Caco-2 (cell line): ENCODE data around the gene UMOD. TPM values are rescaled to one million over a fixed set of nuclear protein-coding genes. Genes with fewer than 3 reads are reported as not detected.

ENCODE experiments used
- BruUV-seq: library from RNA; stranded (reverse); fragments of 400-500 nt; replicated peaks from 2 replicates; lab custom pipeline; 2021; lab: Mats Ljungman, UMichigan
- CTCF ChIA-PET: fragments of 300-600 bp; sonication (Branson Sonifier 250); formaldehyde crosslinking; loops from one replicate; lab custom pipeline; 2022; ENCODE audit warnings: antibody characterized with exemption; lab: Charles Lee
- POLR2A ChIA-PET: fragments of 300-600 bp; sonication (Branson Sonifier 250); formaldehyde crosslinking; loops from one replicate; lab custom pipeline; 2022; ENCODE audit warnings: antibody characterized with exemption; lab: Charles Lee
- DNase-seq, 2 experiments: peaks; one replicate each; pipeline versions ENCODE4 v3.0.0 to v3.0.0-alpha.2; 2020 to 2022
- H3K27me3 ChIP-seq: replicated peaks from 2 replicates; pipeline ENCODE4 v1.6.0; 2011; ENCODE audit warnings: low read length; ENCODE audit not compliant: control insufficient read depth, insufficient read depth
- H3K36me3 ChIP-seq: 2 replicates; pipeline ENCODE4 v1.5.1; 2011; ENCODE audit warnings: low read length; ENCODE audit not compliant: control insufficient read depth, insufficient read depth
- H3K4me1 ChIP-seq: fragments of 250-450 bp; sonication (Bioruptor Pico); 2 replicates; pipeline ENCODE4 v1.5.1; 2020; ENCODE audit warnings: mild to moderate bottlenecking
- H3K4me3 ChIP-seq: 2 replicates; pipeline ENCODE4 v1.5.1; 2011; ENCODE audit warnings: low read depth, mild to moderate bottlenecking, control low read depth, low read length
- H3K9me3 ChIP-seq: fragments of 250-450 bp; sonication (Bioruptor Pico); 2 replicates; pipeline ENCODE4 v1.5.1; 2020; ENCODE audit warnings: mild to moderate bottlenecking, moderate library complexity
- H3K27ac Mint-ChIP-seq: one replicate; pipeline ENCODE4 v1.8.0; 2022; ENCODE audit warnings: mixed read lengths; ENCODE audit not compliant: unreplicated experiment
- H3K27me3 Mint-ChIP-seq: one replicate; pipeline ENCODE4 v1.8.0; 2022; ENCODE audit warnings: mixed read lengths; ENCODE audit not compliant: insufficient read depth, unreplicated experiment
- H3K36me3 Mint-ChIP-seq: one replicate; pipeline ENCODE4 v1.8.0; 2022; ENCODE audit warnings: mild to moderate bottlenecking, mixed read lengths; ENCODE audit not compliant: insufficient read depth, unreplicated experiment
- H3K4me1 Mint-ChIP-seq: one replicate; pipeline ENCODE4 v1.8.0; 2022; ENCODE audit warnings: low read depth, mixed read lengths; ENCODE audit not compliant: unreplicated experiment
- H3K4me3 Mint-ChIP-seq: one replicate; pipeline ENCODE4 v1.8.0; 2022; ENCODE audit warnings: mild to moderate bottlenecking, moderate library complexity, mixed read lengths; ENCODE audit not compliant: unreplicated experiment
- H3K9me3 Mint-ChIP-seq: one replicate; pipeline ENCODE4 v1.8.0; 2022; ENCODE audit warnings: mixed read lengths; ENCODE audit not compliant: unreplicated experiment
- CTCF ChIP-seq, 2 experiments: fragments of 200-600 bp in 1 of 2; IDR thresholded peaks; 1 replicate in 1 of 2; 2 replicates in 1 of 2; pipeline versions ENCODE4 v1.5.1 to v1.8.0; 2011 to 2022; ENCODE audit warnings: antibody characterized with exemption in 1 of 2, control low read depth in 1 of 2, inconsistent platforms in 1 of 2, low read depth in 1 of 2, low read length in 1 of 2, mild to moderate bottlenecking in 1 of 2, moderate library complexity in 1 of 2; ENCODE audit not compliant: insufficient read depth in 1 of 2, severe bottlenecking in 1 of 2, unreplicated experiment in 1 of 2
- intact Hi-C: fragments of 100-400 bp; cut with micrococcal nuclease; formaldehyde crosslinking; loops from one replicate; pipeline ENCODE4 v1.10.0; 2022; ENCODE audit not compliant: unreplicated experiment
- total RNA-seq: library from RNA; stranded (reverse); gene quantifications from 2 replicates; pipeline ENCODE4 v1.2.3, GENCODE V29; 2022

UMOD gene
- total RNA-seq, 1 experiment from 2014 or later, result not detected

GRCh38 chr16:20353379-20353778 is 864 bp upstream of the UMOD start:
- Mint-ChIP-seq H3K9me3 (peaks cover 11% of the 10 kb centered on the region), H3K36me3 (no peaks in the 10 kb centered on the region), H3K27ac (no peak overlapping the region), H3K27me3 (peaks cover 6% of the 10 kb centered on the region), H3K4me3 (no peak overlapping the region), H3K4me1 (no peaks in the 10 kb centered on the region)
- TF ChIP-seq CTCF (IDR thresholded peaks at IDR 0.05; ENCODE audit: insufficient read depth in 1 of 2, low read depth in 1 of 2, low read length in 1 of 2, severe bottlenecking in 1 of 2, unreplicated experiment in 1 of 2), result no peak
- DNase-seq, result no peak
- ChIA-PET POLR2A (no interaction called here), CTCF (no interaction called here)
- intact Hi-C loops, result no loop called here
- H3K4me3 ChIP-seq, result no peak overlapping the region
- BruUV-seq, result no TSS peak
- H3K27me3 ChIP-seq, result no peaks in the 10 kb centered on the region; the same call in 1 of the 2 replicates
- H3K4me1 ChIP-seq, result no peaks in the 10 kb centered on the region
- no peaks in the 10 kb centered on the region for H3K36me3 ChIP-seq
- H3K9me3 ChIP-seq, result no peaks in the 10 kb centered on the region

GRCh38 chr16:20349615-20350014 is 2.9 kb downstream of the UMOD start:
- ChIA-PET POLR2A (no interaction called here), CTCF (interaction anchor here (0.6 to 0.7 kb wide), 2 partner anchors 465 to 650 kb away, joined by 3 read pairs; partner anchors contain the start of gene GPRC5B)
- Mint-ChIP-seq H3K4me3 (no peak overlapping the region), H3K9me3 (no peaks in the 10 kb centered on the region), H3K27ac (no peak overlapping the region), H3K4me1 (no peaks in the 10 kb centered on the region), H3K27me3 (peaks cover 7% of the 10 kb centered on the region), H3K36me3 (no peaks in the 10 kb centered on the region)
- BruUV-seq, result no TSS peak
- H3K9me3 ChIP-seq, result no peaks in the 10 kb centered on the region
- no peaks in the 10 kb centered on the region for H3K27me3 ChIP-seq
- intact Hi-C loops, result no loop called here
- no peaks in the 10 kb centered on the region for H3K4me1 ChIP-seq
- TF ChIP-seq CTCF (IDR thresholded peaks at IDR 0.05; ENCODE audit: insufficient read depth in 1 of 2, low read depth in 1 of 2, low read length in 1 of 2, severe bottlenecking in 1 of 2, unreplicated experiment in 1 of 2), result no peak
- H3K4me3 ChIP-seq, result no peak overlapping the region
- H3K36me3 ChIP-seq, result no peaks in the 10 kb centered on the region
- DNase-seq, result no peak

- no peak for TF ChIP-seq CTCF (IDR thresholded peaks at IDR 0.05; ENCODE audit: insufficient read depth in 1 of 2, low read depth in 1 of 2, low read length in 1 of 2, severe bottlenecking in 1 of 2, unreplicated experiment in 1 of 2)
- no peaks in the 10 kb centered on the region for H3K36me3 Mint-ChIP-seq
- ChIA-PET CTCF (interaction anchor here (0.5 kb wide), 1 partner anchor 452 kb away, joined by 3 read pairs; no protein-coding TSS in a partner anchor), POLR2A (no interaction called here)
- no peaks in the 10 kb centered on the region for H3K36me3 ChIP-seq
- no peaks in the 10 kb centered on the region for H3K4me1 ChIP-seq
- no peaks in the 10 kb centered on the region for H3K9me3 Mint-ChIP-seq
- H3K27ac Mint-ChIP-seq, result no peak overlapping the region
- BruUV-seq, result no TSS peak
- H3K4me1 Mint-ChIP-seq, result no peaks in the 10 kb centered on the region
- H3K9me3 ChIP-seq, result no peaks in the 10 kb centered on the region
- intact Hi-C loops, result no loop called here
- no peak overlapping the region for H3K4me3 ChIP-seq
- no peak overlapping the region for H3K4me3 Mint-ChIP-seq
- peaks cover 7% of the 10 kb centered on the region for H3K27me3 Mint-ChIP-seq
- H3K27me3 ChIP-seq, result no peaks in the 10 kb centered on the region
- no peak for DNase-seq
These were observed 3.9 kb downstream of the UMOD start for GRCh38 chr16:20348365-20349185.
